HG02973 (cell line): ENCODE results near the gene USP37.
"Not testable (repeated sequence)": the region's sequence is repeated elsewhere in the genome, so short reads cannot be mapped to it uniquely, and the experiment has no call there.

Experiments
- ATAC-seq: cut with Tn5 transposase; IDR thresholded peaks from one replicate; pipeline ENCODE4 v1.9.1; 2021; ENCODE audit warnings: moderate library complexity; ENCODE audit not compliant: unreplicated experiment

USP37 gene

DNA sequence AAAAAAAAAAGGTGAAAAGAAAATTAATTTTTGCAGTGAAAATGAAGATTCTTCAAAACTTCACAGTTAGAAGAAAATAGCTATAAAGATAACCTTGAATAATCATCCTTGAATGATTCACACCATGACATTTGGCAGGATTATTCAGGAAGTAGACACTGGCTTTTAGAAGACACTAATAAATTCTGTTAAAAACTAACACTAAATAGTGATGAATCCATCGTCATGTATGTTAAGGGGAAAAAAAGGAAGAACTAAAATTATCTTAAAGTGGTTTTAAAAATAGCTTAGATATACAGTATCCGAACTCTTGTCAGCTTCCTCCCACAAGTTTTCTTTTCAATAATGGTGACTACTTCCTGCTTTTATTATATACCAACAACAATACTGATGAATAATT is 10.2 kb downstream of the USP37 start:
- ATAC-seq, result no peak

DNA sequence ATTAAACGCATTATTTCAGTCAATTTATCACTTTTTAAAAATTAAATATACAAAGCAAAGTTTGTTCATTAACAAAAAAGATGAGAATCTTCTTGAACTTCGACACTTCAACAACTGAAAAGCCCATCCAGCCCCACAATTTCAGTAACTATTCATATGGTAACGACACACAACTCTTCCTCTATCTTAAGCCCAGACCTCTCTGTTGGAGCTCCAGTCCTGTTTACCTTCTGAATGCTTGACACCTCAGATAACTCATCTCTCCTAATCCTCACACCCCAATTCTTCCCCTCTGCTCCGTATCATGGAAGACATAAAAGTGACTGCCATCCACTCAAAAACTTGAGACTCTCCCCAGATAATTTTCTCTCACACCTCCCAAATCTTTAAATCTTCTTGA is 12.6 kb downstream of the USP37 start:
- ATAC-seq, result no peak

DNA sequence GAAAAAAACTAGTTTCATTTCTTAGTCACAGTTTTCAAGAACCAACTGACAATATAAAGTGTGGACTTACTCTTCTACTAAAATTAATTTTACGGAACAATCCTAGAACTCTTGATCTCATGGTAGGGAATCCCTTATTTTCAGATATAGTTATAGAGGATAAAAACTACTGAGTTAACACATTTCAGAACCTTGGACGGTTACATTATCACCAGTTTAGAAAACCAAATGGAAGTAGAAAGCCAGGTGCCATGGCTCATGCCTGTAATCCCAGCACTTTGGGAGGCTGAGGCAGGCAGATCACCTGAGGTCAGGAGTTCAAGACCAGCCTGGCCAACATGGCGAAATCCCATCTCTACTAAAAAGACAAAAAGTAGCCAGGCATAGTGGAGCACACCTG is 13.9 kb downstream of the USP37 start:
- not testable (repeated sequence) for ATAC-seq

DNA sequence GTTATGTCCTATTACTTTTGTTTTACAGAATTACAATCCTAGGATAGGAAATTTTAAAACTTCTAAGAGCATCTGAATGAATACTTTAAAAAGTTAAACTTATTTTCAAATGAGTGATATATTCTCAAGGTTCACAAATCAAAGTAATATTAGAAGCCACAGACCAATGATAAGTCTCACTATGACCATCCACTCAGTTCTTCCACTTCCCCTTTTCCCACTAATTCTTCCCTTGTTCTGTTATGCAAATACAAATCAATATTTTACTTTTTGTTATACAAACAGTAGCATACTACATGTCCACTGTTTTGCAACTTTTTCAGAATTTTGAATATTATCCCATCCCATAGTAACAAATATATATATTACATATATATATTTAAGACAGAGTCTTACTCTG is 20.2 kb downstream of the USP37 start:
- ATAC-seq, result no peak

DNA sequence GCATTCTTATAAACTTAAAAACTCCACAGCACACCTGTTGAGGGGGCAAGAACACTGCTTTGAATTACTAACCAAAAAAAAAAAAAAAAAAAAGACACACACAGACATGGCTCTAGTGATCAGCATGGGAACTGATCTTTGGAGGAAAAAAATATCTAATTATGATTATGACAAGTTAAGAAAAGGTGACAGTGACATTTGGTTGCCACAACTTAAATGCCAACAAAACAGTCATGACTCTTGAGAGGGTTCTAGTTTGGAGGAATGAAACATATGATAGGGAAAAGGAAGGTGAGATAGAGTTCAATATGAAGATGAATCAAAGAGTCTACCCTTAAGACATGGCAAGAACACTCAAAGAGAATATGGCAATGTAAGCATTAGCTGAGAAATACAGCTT is 20.6 kb downstream of the USP37 start:
- no peak for ATAC-seq

DNA sequence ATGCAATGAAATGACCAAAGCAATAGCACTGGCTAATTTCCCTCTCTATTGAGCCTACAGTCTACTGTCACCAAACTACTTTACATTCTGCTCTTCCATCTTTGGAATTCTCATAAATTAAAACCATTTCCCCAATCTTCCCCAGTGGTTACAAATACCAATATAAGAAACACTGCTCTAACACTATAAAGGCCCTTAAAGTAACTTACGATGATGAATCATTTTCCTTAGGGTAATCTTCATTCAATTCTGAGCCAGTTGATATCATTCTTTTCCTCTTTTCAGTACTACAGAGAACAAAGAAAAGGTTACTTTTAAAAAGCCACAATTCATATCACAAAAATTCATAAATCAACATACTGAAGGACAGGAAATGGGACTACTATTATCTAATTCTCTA is 22.1 kb downstream of the USP37 start:
- ATAC-seq, result no peak

DNA sequence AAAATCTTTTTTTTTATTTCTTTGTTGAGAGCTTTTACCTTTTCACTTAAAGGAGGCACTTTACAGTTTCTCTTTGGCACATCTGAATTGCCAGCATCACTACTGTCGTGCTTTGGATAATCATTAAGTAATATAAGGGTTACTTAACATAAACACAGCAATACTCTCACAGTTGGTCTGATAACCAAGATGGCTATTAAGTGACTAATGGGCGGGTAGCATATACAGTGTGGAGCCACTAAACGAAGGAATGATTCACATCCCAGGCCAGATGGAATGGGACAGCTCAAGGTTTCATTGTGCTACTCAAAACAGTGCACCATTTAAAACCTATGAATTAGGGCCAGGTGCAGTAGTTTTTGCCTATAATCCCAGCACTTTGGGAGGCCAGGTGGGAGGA is 28.1 kb downstream of the USP37 start:
- ATAC-seq, result no peak

DNA sequence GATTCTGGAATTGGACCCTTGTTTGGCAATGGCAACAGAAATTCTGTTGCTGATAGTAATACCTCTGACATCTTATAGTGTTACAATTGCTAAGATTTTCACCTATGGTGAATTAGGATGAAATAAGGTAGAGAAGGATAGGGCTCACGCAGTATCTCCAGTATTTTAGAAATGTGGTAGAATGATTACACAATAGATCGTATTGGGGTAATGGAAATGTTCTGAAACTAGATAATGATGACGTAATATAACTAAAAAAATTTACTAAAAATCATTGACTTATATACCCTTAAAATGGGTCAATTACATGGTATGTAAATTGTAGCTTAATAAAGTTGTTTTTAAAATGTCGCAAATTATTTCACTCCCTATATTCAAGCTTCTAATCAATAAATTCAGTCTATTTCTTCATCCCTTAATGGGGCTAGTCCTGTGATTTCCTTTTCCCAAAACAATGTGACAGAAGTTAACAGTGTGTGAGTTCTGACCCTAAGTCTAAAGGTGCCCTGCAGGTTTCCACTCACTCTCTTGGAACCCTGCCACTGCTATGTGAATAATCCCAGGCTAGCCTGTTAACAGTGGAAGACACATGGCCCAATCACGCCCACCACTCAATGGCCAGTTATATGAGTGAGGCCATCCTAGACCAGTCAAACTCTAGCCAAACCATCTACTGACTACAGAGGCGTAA is 31.2 kb downstream of the USP37 start:
- no peak for ATAC-seq

DNA sequence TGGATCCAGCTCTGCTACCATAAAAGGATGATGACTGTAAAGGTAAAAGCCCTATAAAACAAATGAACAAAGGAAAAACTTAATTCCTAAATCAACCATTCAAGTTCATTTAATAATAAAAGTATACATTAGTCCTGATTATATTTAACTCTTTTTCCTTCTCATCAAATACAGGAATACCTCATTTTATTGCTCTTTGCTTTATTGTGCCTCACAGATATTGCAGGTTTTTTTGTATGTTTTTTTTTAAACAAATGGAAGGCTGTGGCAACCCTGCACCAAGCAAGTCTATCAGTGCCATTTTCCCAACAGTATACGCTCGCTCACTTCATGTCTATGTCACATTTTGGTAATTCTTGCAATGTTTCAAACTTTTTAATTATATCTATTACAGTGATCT is 38.2 kb downstream of the USP37 start:
- no peak for ATAC-seq

DNA sequence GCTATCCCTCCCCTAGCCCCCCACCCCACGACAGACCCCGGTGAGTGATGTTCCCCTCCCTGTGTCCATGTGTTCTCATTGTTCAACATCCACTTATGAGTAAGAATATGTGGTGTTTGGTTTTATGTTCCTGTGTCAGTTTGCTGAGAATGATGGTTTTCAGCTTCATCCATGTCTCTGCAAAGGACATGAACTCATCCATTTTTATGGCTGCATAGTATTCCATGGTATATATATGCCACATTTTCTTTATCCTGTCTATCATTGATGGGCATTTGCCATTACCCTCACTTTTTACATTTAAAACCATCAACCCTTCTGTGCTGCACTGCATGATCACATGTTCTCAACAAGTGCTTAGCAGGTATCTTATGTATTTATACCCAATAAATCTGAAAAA is 39.7 kb downstream of the USP37 start:
- ATAC-seq, result not testable (repeated sequence)

DNA sequence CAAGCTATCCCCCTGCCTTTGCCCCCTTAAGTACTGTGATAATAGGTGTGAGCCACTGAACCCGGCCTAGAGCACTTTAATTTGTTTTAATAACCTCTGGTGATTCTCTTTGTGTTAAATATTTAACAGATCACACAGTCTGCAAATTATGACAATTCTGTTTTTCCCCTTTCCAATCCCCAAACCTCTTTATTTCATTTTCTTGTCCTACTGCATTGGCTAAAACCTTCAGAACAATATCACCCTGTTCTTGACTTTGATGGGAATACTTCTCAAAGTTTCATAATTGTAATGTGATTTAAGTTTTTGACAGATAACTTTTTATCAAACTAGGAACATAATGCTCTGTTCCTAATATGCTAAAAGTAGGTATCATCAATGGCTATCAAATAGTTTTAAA is 44.5 kb downstream of the USP37 start:
- ATAC-seq, result no peak

DNA sequence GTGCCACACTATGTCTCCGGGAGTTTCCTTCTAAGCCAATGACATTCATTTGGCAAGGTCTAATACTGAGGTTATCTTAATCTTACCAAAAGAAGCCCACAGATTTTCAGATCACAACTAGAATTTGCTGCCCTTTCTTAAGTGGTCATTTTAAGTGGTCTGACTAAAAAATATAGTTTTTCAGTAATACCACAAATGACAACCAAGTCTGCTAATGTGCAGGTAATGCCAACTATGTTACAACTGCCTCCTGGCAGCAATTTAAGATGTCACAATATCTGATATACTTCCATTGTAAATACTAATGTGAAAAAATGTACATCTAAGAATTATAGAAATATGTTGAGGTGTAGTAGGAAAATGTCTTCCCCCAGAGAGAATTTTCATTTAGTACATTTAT is 49.3 kb downstream of the USP37 start:
- ATAC-seq, result no peak

DNA sequence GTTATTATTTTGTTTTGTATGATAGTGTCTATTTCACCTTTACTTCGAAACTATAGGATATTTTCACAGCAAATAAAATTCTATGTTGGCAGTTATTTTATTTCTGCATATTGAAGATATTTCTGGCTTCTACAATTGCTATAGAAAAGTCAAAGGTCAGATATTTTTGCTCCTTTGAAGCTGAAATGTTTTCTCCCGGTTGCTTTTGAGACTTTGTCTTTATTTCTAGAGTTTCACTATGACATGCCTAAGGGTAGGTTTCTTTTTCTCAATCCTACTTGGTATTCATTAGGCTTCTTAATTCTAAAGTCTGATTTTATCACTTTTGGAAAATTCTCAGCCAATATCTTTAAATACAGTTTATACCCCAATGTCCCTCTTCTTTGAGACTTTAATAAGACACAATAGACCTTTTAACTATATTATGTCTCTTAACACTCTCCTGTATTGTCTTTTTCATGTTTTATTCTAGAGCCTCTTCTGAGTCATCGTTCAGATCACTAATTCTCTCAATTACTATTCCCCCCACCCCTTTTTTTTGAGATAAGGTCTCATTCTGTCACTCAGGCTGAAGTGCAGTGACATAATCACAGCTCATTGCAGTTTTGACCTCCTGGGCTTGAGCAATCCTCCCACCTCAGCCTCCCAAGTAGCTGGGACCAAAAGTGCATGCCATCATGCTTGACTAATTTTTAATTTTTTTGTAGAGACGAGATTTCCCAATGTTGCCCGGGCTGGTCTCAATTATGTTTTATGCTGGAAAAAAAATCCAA is 50.5 kb downstream of the USP37 start:
- ATAC-seq, result peak; percentile 66

DNA sequence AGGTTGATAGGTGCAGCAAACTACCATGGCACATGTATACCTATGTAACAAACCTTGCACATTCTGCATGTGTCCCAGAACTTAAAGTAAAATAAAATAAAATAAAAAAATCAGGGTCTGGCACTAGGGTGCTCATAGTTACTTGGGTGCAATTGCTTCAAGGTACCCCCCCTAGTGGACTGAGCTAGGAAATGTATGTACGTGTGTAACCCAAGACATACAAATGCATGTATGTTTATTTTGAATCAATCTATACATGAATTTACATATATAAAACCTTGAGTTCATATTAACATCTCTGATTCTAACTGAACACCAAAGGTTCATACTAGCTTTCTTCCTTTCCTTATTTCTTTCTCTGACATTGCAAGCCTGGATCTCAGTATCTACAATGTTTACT is 51.5 kb downstream of the USP37 start:
- ATAC-seq, result no peak

DNA sequence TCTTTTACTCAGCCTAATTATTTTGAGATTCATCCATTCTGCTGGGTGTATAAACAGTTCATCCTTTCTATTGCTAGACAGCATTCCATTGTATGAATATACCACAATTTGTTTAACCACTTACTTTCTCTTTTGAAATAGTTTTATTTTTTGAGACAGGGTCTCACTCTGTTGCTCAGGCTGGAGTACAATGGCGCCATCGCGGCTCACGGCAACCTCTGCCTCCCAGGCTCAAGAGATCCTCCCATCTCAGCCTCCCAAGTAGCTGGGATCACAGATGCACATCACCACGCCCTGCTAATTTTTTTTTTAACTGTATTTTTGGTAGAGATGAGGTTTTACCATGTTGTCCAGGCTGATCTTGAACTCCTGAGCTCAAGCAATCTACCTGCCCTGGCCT is 54.5 kb downstream of the USP37 start:
- ATAC-seq, result no peak

DNA sequence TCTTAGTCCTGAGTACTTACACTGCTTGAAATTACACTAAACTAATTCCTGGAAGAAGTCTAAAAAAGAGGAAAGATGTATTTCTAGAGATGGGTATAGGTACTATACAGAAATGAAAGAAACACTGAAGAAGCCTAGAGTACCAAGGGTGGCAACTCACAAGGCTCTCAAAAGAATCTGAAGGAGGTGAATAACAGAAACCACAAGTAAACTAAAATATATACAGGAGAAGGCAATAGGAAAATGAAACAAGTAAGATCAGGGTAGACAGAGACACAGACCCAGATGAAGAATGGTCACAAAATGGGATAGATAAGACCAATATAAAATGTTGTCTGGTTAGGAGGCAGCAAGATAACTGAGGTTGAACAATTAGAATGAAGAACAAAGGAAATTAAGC is 59.9 kb downstream of the USP37 start:
- no peak for ATAC-seq

DNA sequence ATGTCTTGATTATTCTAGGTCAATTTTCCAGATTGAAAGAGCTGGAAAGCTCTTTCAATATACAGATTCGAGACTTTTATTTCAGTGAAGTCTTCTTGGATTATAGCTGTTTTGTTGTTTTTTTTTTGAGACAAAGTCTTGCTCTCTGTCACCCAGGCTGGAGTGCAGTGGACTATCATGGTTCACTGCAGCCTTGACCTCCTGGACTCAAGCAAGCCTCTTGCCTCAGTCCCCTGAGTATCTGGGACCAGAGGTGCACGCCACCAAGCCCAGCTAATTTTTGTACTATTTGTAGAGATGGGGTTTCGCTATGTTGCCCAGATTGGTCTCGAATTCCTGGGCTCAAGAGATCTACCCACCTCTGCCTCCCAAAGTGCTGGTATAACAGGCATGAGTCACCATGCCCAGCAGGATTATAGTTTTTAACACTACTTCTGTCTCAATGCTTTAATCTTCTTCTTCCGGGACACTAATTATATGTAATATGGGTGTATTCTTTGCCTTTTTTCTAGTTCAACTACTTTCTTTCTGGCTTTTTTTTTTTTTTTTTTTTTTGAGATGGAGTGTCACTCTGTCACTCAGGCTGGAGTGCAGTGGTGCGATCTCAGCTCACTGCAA is 62.3 kb downstream of the USP37 start:
- no peak for ATAC-seq

DNA sequence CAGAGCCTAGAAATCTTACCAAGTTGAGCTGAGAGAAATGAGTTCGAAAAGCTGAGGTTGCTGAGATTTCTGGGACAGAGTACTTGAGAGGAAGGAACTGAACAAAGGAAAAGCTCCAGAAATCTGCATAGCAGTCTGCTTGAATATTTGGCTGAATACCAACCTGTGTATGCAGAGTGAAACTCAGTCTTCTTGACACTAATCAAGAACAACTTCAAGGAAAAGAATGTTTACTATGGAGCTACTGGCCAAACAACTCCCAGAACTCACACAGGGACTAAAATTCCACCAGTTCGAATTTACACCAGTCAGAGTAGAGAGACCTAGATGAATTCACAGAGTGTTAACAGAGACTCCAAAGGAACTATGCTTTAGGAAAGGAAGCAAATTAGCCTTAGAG is 66.5 kb downstream of the USP37 start:
- ATAC-seq, result no peak

DNA sequence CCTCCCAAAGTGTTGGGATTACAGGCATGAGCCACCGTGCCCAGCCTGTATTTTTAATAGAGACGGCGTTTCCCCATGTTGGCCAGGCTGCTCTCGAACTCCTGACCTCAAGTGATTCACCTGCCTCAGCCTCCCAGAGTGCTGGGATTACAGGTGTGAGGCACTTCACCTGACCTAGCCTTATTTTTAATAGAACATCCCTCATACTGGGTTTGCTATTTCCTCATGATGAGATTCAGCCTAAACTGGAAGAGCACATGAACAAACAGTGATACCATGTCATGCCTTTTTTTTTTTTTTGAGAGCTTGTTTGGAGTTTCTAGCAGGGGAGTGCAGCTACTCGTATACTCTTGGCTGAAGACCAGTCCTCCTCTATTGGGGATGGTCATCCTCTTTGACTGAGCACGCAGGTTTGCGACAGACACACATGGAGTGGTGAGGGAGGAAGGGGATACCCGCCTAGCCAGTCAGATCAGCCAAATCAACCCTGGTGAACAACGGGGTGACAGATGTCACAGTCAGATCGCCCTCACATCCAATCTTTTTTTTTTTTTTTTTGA is 67.6 kb downstream of the USP37 start:
- ATAC-seq, result no peak

DNA sequence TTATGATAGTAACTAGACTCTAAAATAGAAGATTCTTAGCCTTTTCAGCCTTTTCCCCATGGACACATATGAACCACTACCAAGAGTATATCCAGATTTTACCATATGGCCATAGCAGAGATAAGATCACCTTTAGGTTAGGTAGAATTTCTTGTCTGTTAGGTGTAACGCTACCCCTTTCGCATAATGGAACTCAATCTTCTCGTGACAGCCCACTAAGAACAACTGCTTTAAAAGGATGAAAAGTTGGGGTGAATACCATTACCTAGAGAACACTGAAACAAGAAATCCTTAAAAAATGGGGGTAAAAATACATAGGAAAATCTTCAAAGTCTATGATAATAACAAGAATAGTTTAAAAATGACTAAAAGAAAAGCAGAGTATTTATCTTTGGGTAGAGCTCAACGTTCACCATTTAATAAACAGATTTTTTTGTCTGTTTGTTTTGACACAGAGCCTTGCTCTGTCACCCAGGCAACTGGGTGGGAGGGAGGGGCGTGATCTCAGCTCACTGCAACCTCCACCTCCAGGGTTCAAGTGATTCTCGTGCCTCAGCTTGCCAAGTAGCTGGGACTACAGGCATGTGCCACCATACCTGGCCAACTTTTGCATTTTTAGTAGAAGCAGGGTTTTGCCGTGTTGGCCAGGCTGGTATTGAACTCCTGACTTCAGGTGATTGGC is 82.0 kb downstream of the USP37 start:
- ATAC-seq, result no peak

DNA sequence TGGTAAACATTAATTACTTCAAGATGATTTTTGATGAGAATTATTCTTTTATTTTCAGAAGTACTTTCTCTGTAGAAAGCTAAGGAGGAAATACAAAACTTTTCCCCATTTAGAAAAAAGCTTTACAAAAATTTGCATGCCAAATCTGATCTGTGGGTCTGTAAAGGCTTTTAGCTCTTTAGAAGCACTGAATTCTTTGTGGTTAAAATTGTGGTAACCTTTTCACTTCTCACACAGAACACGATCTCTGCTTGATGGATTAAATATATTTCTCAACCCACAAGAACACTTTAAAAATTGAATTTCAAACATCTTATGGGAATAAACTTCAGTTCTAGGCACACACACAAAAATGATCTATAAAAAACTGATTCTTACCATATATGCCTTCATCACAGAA is 85.5 kb downstream of the USP37 start:
- ATAC-seq, result no peak
